ENCODE results near the gene MAL.

GRCh38 chr2:95077530-95077825 is 52.0 kb downstream of the MAL start:
- no peak for TF ChIP-seq BACH2 (CRISPR knock-in tag; IDR thresholded peaks at IDR 0.05; ENCODE audit: borderline replicate concordance)
- no peak for TF ChIP-seq SNAI2 (CRISPR knock-in tag; IDR thresholded peaks at IDR 0.05)
- TF ChIP-seq POU6F1 (CRISPR knock-in tag; IDR thresholded peaks at IDR 0.05; ENCODE audit: borderline replicate concordance, low read depth) = no peak
- TF ChIP-seq ISL1 (CRISPR knock-in tag; IDR thresholded peaks at IDR 0.05) = no peak
